Fibroblast of lung (primary cell): Measurements from ENCODE around the gene SSH2. TPM values are rescaled to one million over a fixed set of nuclear protein-coding genes. Genes with fewer than 3 reads are reported as not detected.

Experiments
- DNase-seq, 2 donors: peaks; one replicate each; pipeline versions ENCODE4 v3.0.0 to v3.0.0-alpha.2; 2010; ENCODE audit warnings: low read depth in 2 of 2
- H2AFZ ChIP-seq: 2 replicates; pipeline ENCODE4 v1.5.1; 2012; ENCODE audit warnings: low read length, control low read depth, inconsistent platforms
- H3K27ac ChIP-seq: 2 replicates; pipeline ENCODE4 v1.5.1; 2011; ENCODE audit warnings: low read length, control low read depth; ENCODE audit not compliant: insufficient read depth
- H3K27me3 ChIP-seq: 2 replicates; pipeline ENCODE4 v1.5.1; 2011; ENCODE audit warnings: mild to moderate bottlenecking, low read length; ENCODE audit not compliant: control insufficient read depth, insufficient read depth
- H3K36me3 ChIP-seq: 2 replicates; pipeline ENCODE4 v1.5.1; 2011; ENCODE audit warnings: low read length; ENCODE audit not compliant: control insufficient read depth, insufficient read depth
- H3K4me1 ChIP-seq: 2 replicates; pipeline ENCODE4 v1.5.1; 2011; ENCODE audit warnings: low read length; ENCODE audit not compliant: control insufficient read depth, insufficient read depth; ENCODE audit errors: extremely low read depth
- H3K4me2 ChIP-seq: 2 replicates; pipeline ENCODE4 v1.5.1; 2011; ENCODE audit warnings: low read length, control low read depth; ENCODE audit not compliant: insufficient read depth; ENCODE audit errors: extremely low read depth
- H3K4me3 ChIP-seq, 4 experiments: fragments of 200-600 bp in 1 of 4; sonication (generic) in 1 of 4; replicated peaks in 1 of 4; 2 replicates each; pipeline ENCODE4 v1.5.1; 2011 to 2016; ENCODE audit warnings: low read length in 4 of 4, low read depth in 3 of 4, mild to moderate bottlenecking in 3 of 4, control low read depth in 2 of 4, inconsistent platforms in 1 of 4, mixed read lengths in 1 of 4; ENCODE audit not compliant: insufficient read depth in 1 of 4; ENCODE audit errors: control extremely low read depth in 1 of 4
- H3K79me2 ChIP-seq: 2 replicates; pipeline ENCODE4 v1.5.1; 2012; ENCODE audit warnings: mild to moderate bottlenecking, low read length, inconsistent platforms; ENCODE audit not compliant: control insufficient read depth, insufficient read depth
- H3K9ac ChIP-seq: 2 replicates; pipeline ENCODE4 v1.5.1; 2011; ENCODE audit warnings: mild to moderate bottlenecking, low read length, control low read depth; ENCODE audit not compliant: insufficient read depth
- H3K9me3 ChIP-seq: 2 replicates; pipeline ENCODE4 v1.5.1; 2012; ENCODE audit warnings: low read depth, low read length; ENCODE audit not compliant: control insufficient read depth, insufficient read depth
- H4K20me1 ChIP-seq: 2 replicates; pipeline ENCODE4 v1.5.1; 2011; ENCODE audit warnings: low read length; ENCODE audit not compliant: control insufficient read depth, insufficient read depth; ENCODE audit errors: extremely low read depth
- CTCF ChIP-seq, 2 donors: IDR thresholded peaks in 1 of 2; conservative IDR thresholded peaks in 1 of 2; 1 replicate in 1 of 2; 2 replicates in 1 of 2; pipeline ENCODE4 v1.5.1; 2011 to 2012; ENCODE audit warnings: low read length in 2 of 2, control low read depth in 1 of 2, inconsistent platforms in 1 of 2, low read depth in 1 of 2, mild to moderate bottlenecking in 1 of 2
- EZH2 ChIP-seq: IDR thresholded peaks from 2 replicates; pipeline ENCODE4 v1.5.1; 2012; ENCODE audit warnings: low read length, control low read depth, mild to moderate bottlenecking; ENCODE audit errors: missing control alignments
- polyA plus RNA-seq, 2 donors: library from polyadenylated mRNA; depleted of rRNA in 1 of 2; stranded (reverse) in 1 of 2; unstranded in 1 of 2; fragments of >200 nt; gene quantifications; 2 replicates each; pipeline ENCODE4 v1.2.1, GENCODE V29; 2011 to 2012; ENCODE audit warnings: missing spikeins in 1 of 2
- total RNA-seq: library from RNA; depleted of rRNA; stranded (reverse); fragments of >200 nt; gene quantifications from 2 replicates; pipeline ENCODE4 v1.2.1, GENCODE V29; 2014

SSH2 gene
- total and polyA plus RNA-seq, 2 donors (not counting 1 experiment from before 2014, with no cell fraction given), result 21.0 to 30.2 TPM

- peaks cover 5% of the 10 kb centered on the region for H3K4me1 ChIP-seq
- TF ChIP-seq CTCF (conservative IDR thresholded peaks at IDR 0.05 in 1 of 2, IDR thresholded peaks at IDR 0.05 in 1 of 2; ENCODE audit: low read depth in 1 of 2, low read length in 2 of 2), result no peak
- no peak for TF ChIP-seq EZH2
Observed at GRCh38 chr17:29583324-29584248, 346.4 kb downstream of the SSH2 start.

DNA sequence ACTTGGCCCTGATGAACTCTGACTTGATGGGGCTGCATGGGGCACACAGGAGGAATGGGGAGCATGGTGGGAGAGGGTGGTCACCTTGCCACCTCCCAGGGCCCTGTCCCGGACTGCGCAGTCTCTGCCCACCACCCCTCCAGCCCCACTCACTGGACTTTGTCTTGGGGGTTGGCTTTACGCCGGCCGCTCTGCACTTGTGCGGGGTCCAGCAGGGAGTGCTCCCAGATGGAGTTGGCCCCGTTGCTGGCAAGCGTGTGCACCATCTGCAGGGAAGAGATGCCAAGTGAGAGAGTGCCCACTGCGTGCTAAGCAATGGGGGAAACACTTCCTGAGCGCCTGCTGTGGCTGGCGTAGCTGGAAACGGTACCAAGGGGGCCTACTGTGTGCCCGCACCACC lies 347.3 kb downstream of the SSH2 start:
- Histone ChIP-seq H3K27me3 (no peaks in the 10 kb centered on the region), H2AFZ (no peak overlapping the region), H3K9me3 (no peaks in the 10 kb centered on the region), H3K27ac (no peak overlapping the region), H3K36me3 (peaks cover 16% of the 10 kb centered on the region), H3K79me2 (peaks cover 41% of the 10 kb centered on the region), H3K9ac (no peak overlapping the region), H3K4me3 (no peak overlapping the region), H3K4me2 (no peak overlapping the region), H3K4me1 (peaks cover 4% of the 10 kb centered on the region), H4K20me1 (no peaks in the 10 kb centered on the region)
- TF ChIP-seq EZH2, result no peak
- no peak for TF ChIP-seq CTCF (conservative IDR thresholded peaks at IDR 0.05 in 1 of 2, IDR thresholded peaks at IDR 0.05 in 1 of 2; ENCODE audit: low read depth in 1 of 2, low read length in 2 of 2)
- DNase-seq, result no peak

More at GRCh38 chr17:29583324-29584248, 346.4 kb downstream of the SSH2 start:
- no peak overlapping the region for H2AFZ ChIP-seq
- no peak overlapping the region for H3K4me3 ChIP-seq
- H3K27me3 ChIP-seq, result no peaks in the 10 kb centered on the region
- no peak for DNase-seq
- no peak overlapping the region for H3K27ac ChIP-seq
- peaks cover 49% of the 10 kb centered on the region for H3K79me2 ChIP-seq
- no peaks in the 10 kb centered on the region for H4K20me1 ChIP-seq
- H3K4me2 ChIP-seq, result no peak overlapping the region
- H3K9ac ChIP-seq, result no peak overlapping the region
- peaks cover 10% of the 10 kb centered on the region for H3K36me3 ChIP-seq
- no peaks in the 10 kb centered on the region for H3K9me3 ChIP-seq

DNA sequence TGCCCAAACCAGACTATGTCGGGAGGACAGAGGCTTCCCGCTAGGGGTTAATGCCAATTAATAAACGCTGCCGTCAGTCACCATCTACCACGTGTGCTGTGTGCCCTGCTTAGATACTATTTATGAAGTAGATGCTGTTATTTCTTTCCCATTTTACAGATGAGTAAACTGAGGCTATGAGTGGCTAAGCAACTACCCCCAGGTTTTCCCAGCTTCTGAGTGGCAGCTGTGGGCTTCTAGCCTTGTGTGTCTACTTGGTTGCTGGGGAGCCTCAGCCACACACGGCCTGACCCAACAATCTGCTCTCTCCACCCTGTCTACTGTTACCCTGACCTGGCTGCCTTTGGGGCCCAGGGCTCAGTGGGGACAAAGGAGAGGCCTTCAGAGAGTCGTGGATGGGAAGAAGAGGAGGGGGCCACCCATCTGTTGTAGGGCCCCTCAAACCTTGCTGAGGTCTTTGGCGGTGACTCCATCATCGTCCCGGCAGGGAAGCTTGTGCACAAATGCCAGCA lies 347.7 kb downstream of the SSH2 start:
- H3K9ac ChIP-seq, result no peak overlapping the region
- H3K4me2 ChIP-seq, result no peak overlapping the region
- no peaks in the 10 kb centered on the region for H4K20me1 ChIP-seq
- peaks cover 16% of the 10 kb centered on the region for H3K36me3 ChIP-seq
- H3K4me3 ChIP-seq, result no peak overlapping the region
- no peak for TF ChIP-seq CTCF (conservative IDR thresholded peaks at IDR 0.05 in 1 of 2, IDR thresholded peaks at IDR 0.05 in 1 of 2; ENCODE audit: low read depth in 1 of 2, low read length in 2 of 2)
- no peak for TF ChIP-seq EZH2
- H3K27me3 ChIP-seq, result no peaks in the 10 kb centered on the region
- H3K27ac ChIP-seq, result no peak overlapping the region
- no peak overlapping the region for H2AFZ ChIP-seq
- no peaks in the 10 kb centered on the region for H3K9me3 ChIP-seq
- DNase-seq, result no peak
- peaks cover 36% of the 10 kb centered on the region for H3K79me2 ChIP-seq
- peaks cover 4% of the 10 kb centered on the region for H3K4me1 ChIP-seq
